Left lung (tissue), 10 donors: ENCODE data around the gene AGTRAP. TPM values are rescaled to one million over a fixed set of nuclear protein-coding genes. Genes with fewer than 3 reads are reported as not detected.

Experiments
- ATAC-seq: fragments of 200-7000 bp; cut with Tn5 transposase; one replicate; pipeline ENCODE4 v1.9.1; 2020; ENCODE audit warnings: moderate library complexity
- DNase-seq, 4 donors: peaks; one replicate each; pipeline ENCODE4 v3.0.0-alpha.2; 2013 to 2020
- H3K27ac ChIP-seq, 2 donors: fragments of 200-600 bp; sonication (generic) in 1 of 2; one replicate each; pipeline versions ENCODE4 v1.5.0 to v1.8.0; 2020 to 2021
- H3K27me3 ChIP-seq, 2 donors: fragments of 200-600 bp; sonication (generic) in 1 of 2; one replicate each; pipeline versions ENCODE4 v1.5.0 to v1.8.0; 2020 to 2021
- H3K36me3 ChIP-seq, 2 donors: fragments of 200-600 bp; sonication (generic) in 1 of 2; one replicate each; pipeline versions ENCODE4 v1.5.0 to v1.8.0; 2020 to 2021
- H3K4me1 ChIP-seq, 2 donors: fragments of 200-600 bp; one replicate each; pipeline ENCODE4 v1.8.0; 2021
- H3K4me3 ChIP-seq, 2 donors: fragments of 200-600 bp; sonication (generic) in 1 of 2; one replicate each; pipeline versions ENCODE4 v1.5.0 to v1.8.0; 2020 to 2021; ENCODE audit warnings: mild to moderate bottlenecking in 1 of 2
- H3K9me3 ChIP-seq, 2 donors: fragments of 200-600 bp; sonication (generic) in 1 of 2; one replicate each; pipeline versions ENCODE4 v1.5.0 to v1.8.0; 2020 to 2021
- CTCF ChIP-seq, 2 donors: fragments of 200-600 bp; sonication (generic) in 1 of 2; IDR thresholded peaks; one replicate each; pipeline versions ENCODE4 v1.5.0 to v1.8.0; 2021; ENCODE audit warnings: antibody characterized with exemption in 2 of 2
- intact Hi-C, 2 donors: fragments of 100-400 bp; cut with DNase I; formaldehyde crosslinking; loops; one replicate each; pipeline versions ENCODE4 v1.11.2 to v1.14.2; 2022
- polyA plus RNA-seq, 6 donors: library from polyadenylated mRNA; unstranded; fragments of 120-200 nt; gene quantifications; one replicate each; pipeline ENCODE4 v1.2.1, GENCODE V29; 2013; ENCODE audit not compliant: insufficient read length in 6 of 6
- total RNA-seq, 2 donors: library from RNA; stranded (reverse); fragmentation: NEBNext Ultra II Directional; extraction: Animal tissue kit (Norgen Biotek cat#: 25700); gene quantifications; one replicate each; pipeline ENCODE4 v1.2.1, GENCODE V29; 2021
- donor health status: DM: no; HTN: yes; CAD: no.
- donor health status: DM: no; HTN: no; CAD: no.

Gene AGTRAP
- total and polyA plus RNA-seq, 8 donors, result 24.7 to 95.8 (median 28.3) TPM

DNA sequence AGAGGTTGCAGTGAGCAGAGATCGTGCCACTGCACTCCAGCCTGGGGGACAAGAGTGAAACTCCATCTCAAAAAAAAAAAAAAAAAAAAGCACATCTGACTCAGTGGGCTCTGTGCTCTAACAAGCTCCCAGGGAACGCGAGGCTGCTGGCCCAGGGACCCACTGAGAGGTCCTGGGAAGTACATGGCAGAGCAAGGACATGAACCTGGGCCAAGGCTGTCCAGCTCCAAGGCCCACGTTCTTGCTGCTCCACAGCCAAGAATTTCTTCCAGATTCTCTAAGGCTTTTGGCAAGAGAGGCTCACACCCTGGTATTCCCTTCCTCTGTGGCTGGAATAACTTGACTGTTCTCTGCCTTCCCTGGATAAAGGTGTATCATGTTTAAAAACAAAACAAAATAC is 15.4 kb upstream of the AGTRAP start:
- no peak overlapping the region for H3K27ac ChIP-seq
- no peak for ATAC-seq
- H3K4me1 ChIP-seq, result peaks cover 0 to 43% of the 10 kb centered on the region in 2 donors
- intact Hi-C loops, result loop anchor here in 1 of 2 donors (5.0 kb wide), 1 partner anchor 68 kb away; the partner anchor contains the start of genes FBXO2 and FBXO44
- no peaks in the 10 kb centered on the region for H3K27me3 ChIP-seq
- TF ChIP-seq CTCF (IDR thresholded peaks at IDR 0.05), result no peak
- H3K9me3 ChIP-seq, result no peaks in the 10 kb centered on the region
- no peak for DNase-seq
- no peak overlapping the region for H3K4me3 ChIP-seq
- no peaks in the 10 kb centered on the region for H3K36me3 ChIP-seq

- Histone ChIP-seq H3K4me1 (peaks cover 0 to 51% of the 10 kb centered on the region in 2 donors), H3K9me3 (no peaks in the 10 kb centered on the region), H3K27me3 (no peaks in the 10 kb centered on the region), H3K4me3 (no peak overlapping the region), H3K36me3 (no peaks in the 10 kb centered on the region), H3K27ac (no peak overlapping the region)
- ATAC-seq, result no peak
- no peak for DNase-seq
- intact Hi-C loops, result loop anchor here in 1 of 2 donors (5.0 kb wide), 1 partner anchor 69 kb away; the partner anchor contains the start of genes FBXO2 and FBXO44
- TF ChIP-seq CTCF (IDR thresholded peaks at IDR 0.05), result no peak
These were observed 14.6 kb upstream of the AGTRAP start for GRCh38 chr1:11721311-11721710.

- DNase-seq (peak in 1 of 4 donors; percentile 65), ATAC-seq (no peak)
- no peak overlapping the region for H3K27ac ChIP-seq
- H3K27me3 ChIP-seq, result no peaks in the 10 kb centered on the region
- no peak overlapping the region for H3K4me3 ChIP-seq
- peaks cover 0 to 59% of the 10 kb centered on the region in 2 donors for H3K4me1 ChIP-seq
- no peaks in the 10 kb centered on the region for H3K9me3 ChIP-seq
- TF ChIP-seq CTCF (IDR thresholded peaks at IDR 0.05), result no peak
- no peaks in the 10 kb centered on the region for H3K36me3 ChIP-seq
- intact Hi-C loops, result loop anchor here in 1 of 2 donors (5.0 kb wide), 1 partner anchor 70 kb away; the partner anchor contains the start of genes FBXO2 and FBXO44
These were observed 13.4 kb upstream of the AGTRAP start for GRCh38 chr1:11722538-11722937.

- H3K27ac ChIP-seq, result peak overlapping the region in 1 of 2 donors; percentile 78
- no peak for TF ChIP-seq CTCF (IDR thresholded peaks at IDR 0.05)
- no peaks in the 10 kb centered on the region for H3K27me3 ChIP-seq
- H3K9me3 ChIP-seq, result no peaks in the 10 kb centered on the region
- ATAC-seq, result no peak
- intact Hi-C loops, result no loop called here
- H3K4me3 ChIP-seq, result no peak overlapping the region
- H3K36me3 ChIP-seq, result no peaks in the 10 kb centered on the region
- no peak for DNase-seq
- H3K4me1 ChIP-seq, result peaks cover 11 to 70% of the 10 kb centered on the region in 2 donors
These were observed 10.3 kb upstream of the AGTRAP start for GRCh38 chr1:11725616-11726015.

DNA sequence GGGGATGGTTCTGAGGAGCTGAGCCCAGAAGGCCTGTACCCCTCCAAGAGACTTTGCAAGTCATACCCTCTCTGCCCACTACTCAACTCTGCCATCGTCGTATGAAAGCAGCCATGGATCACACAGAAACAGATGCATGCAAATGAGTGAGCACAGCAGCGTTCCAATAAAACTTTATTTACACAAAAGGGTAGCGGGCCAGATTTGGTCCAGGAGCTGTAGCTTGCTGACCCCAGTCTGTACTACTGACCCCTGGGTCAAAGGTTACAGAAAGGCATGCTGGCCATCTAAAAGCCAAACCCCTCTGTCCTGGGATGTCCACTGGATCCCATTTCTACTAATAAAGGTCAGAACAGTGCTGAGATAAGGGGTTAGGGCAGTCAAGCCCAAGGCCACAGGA is 8.8 kb upstream of the AGTRAP start:
- H3K4me3 ChIP-seq, result no peak overlapping the region
- intact Hi-C loops, result no loop called here
- TF ChIP-seq CTCF (IDR thresholded peaks at IDR 0.05), result no peak
- DNase-seq, result no peak
- ATAC-seq, result no peak
- no peak overlapping the region for H3K27ac ChIP-seq
- H3K9me3 ChIP-seq, result no peaks in the 10 kb centered on the region
- H3K4me1 ChIP-seq, result peaks cover 18 to 76% of the 10 kb centered on the region in 2 donors
- H3K27me3 ChIP-seq, result no peaks in the 10 kb centered on the region
- H3K36me3 ChIP-seq, result no peaks in the 10 kb centered on the region
